Transverse colon (tissue), 4 donors: ENCODE results near the gene KRT74. TPM values are rescaled to one million over a fixed set of nuclear protein-coding genes. Genes with fewer than 3 reads are reported as not detected.

Experiments
- DNase-seq: peaks from one replicate; pipeline ENCODE4 v3.0.0-alpha.2; 2019
- H3K27ac ChIP-seq, 4 donors: fragments of 200-600 bp; sonication (generic); 2 replicates each; pipeline ENCODE4 v1.5.1; 2016 to 2018; ENCODE audit warnings: inconsistent platforms in 4 of 4
- H3K27me3 ChIP-seq: fragments of 200-600 bp; sonication (generic); 2 replicates; pipeline ENCODE4 v1.5.1; 2017; ENCODE audit warnings: inconsistent platforms
- H3K36me3 ChIP-seq, 4 donors: fragments of 200-600 bp; sonication (generic); 2 replicates each; pipeline ENCODE4 v1.5.1; 2017 to 2019; ENCODE audit warnings: inconsistent platforms in 4 of 4
- H3K4me1 ChIP-seq, 4 donors: fragments of 200-600 bp; sonication (generic); 2 replicates each; pipeline ENCODE4 v1.5.1; 2017 to 2020; ENCODE audit warnings: inconsistent platforms in 4 of 4
- H3K4me3 ChIP-seq, 4 donors: fragments of 200-600 bp; sonication (generic); 1 replicate in 1 of 4; 2 replicates in 3 of 4; pipeline versions ENCODE4 v1.5.1 to v1.6.1; 2017 to 2019; ENCODE audit warnings: inconsistent platforms in 4 of 4
- H3K9me3 ChIP-seq, 2 donors: fragments of 200-600 bp; sonication (generic); 2 replicates each; pipeline ENCODE4 v1.5.1; 2017 to 2019; ENCODE audit warnings: inconsistent platforms in 2 of 2
- EP300 ChIP-seq: sonication (generic); formaldehyde crosslinking; IDR thresholded peaks from one replicate; pipeline ENCODE4 v1.6.1; 2017; ENCODE audit warnings: antibody characterized with exemption, low read depth
- POLR2A ChIP-seq: fragments of 450-650 bp; IDR thresholded peaks from one replicate; pipeline ENCODE4 v1.6.1; 2016; ENCODE audit warnings: antibody characterized with exemption, mild to moderate bottlenecking, moderate library complexity
- POLR2AphosphoS5 ChIP-seq, 3 donors: sonication (generic); formaldehyde crosslinking; IDR thresholded peaks; one replicate each; pipeline ENCODE4 v1.6.1; 2016; ENCODE audit warnings: antibody characterized with exemption in 3 of 3
- WGBS, 2 donors: methylation state at CpG; one replicate each; pipeline ENCODE4 v1.1.5; 2018; ENCODE audit warnings: low coverage in 1 of 2; 5-methylcytosine and 5-hydroxymethylcytosine counted together
- in situ Hi-C, 4 donors: fragments of 200-750 bp; cut with MboI; loops; one replicate each; pipeline versions ENCODE4 v1.15.0 to v1.15.1; 2017; ENCODE audit warnings: low sequenced_read_pairs in 3 of 4, low pct_ligation_motif_present in 1 of 4, low pct_unique_long_range_greater_than_20kb in 1 of 4
- intact Hi-C: fragments of 100-400 bp; cut with DNase I; formaldehyde crosslinking; loops from one replicate; pipeline ENCODE4 v1.15.1; 2023; ENCODE audit warnings: low total_unique reads
- total RNA-seq, 4 donors: library from RNA; depleted of rRNA; stranded (reverse); fragments of >200 nt; gene quantifications; one replicate each; pipeline ENCODE4 v1.1.0, GENCODE V29; 2016
- TF ChIP-seq, protein P1 (sequence below), 5 experiments: fragments of 200-600 bp in 3 of 5; fragments of 450-650 bp in 2 of 5; sonication (generic) in 3 of 5; IDR thresholded peaks; 1 replicate in 2 of 5; 2 replicates in 3 of 5; pipeline ENCODE4 v1.5.1; 2016 to 2017; ENCODE audit warnings: antibody characterized with exemption in 5 of 5, inconsistent platforms in 3 of 5, mild to moderate bottlenecking in 2 of 5, moderate library complexity in 1 of 5

KRT74 gene
- total RNA-seq, 4 donors from 2014 or later, result not detected

- H3K4me1 ChIP-seq, result no peaks in the 10 kb centered on the region
- no peak for DNase-seq
- H3K4me3 ChIP-seq, result no peak overlapping the region
- intact Hi-C loops (no loop called here), in situ Hi-C loops (no loop called here)
- H3K9me3 ChIP-seq, result no peaks in the 10 kb centered on the region
- H3K27me3 ChIP-seq, result peaks cover 13% of the 10 kb centered on the region
- TF ChIP-seq EP300 (no peak), POLR2AphosphoS5 (IDR thresholded peaks at IDR 0.05) (no peak), POLR2A (no peak)
- TF ChIP-seq, protein P1, sequence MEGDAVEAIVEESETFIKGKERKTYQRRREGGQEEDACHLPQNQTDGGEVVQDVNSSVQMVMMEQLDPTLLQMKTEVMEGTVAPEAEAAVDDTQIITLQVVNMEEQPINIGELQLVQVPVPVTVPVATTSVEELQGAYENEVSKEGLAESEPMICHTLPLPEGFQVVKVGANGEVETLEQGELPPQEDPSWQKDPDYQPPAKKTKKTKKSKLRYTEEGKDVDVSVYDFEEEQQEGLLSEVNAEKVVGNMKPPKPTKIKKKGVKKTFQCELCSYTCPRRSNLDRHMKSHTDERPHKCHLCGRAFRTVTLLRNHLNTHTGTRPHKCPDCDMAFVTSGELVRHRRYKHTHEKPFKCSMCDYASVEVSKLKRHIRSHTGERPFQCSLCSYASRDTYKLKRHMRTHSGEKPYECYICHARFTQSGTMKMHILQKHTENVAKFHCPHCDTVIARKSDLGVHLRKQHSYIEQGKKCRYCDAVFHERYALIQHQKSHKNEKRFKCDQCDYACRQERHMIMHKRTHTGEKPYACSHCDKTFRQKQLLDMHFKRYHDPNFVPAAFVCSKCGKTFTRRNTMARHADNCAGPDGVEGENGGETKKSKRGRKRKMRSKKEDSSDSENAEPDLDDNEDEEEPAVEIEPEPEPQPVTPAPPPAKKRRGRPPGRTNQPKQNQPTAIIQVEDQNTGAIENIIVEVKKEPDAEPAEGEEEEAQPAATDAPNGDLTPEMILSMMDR (IDR thresholded peaks at IDR 0.05), result no peak
- no peak overlapping the region for H3K27ac ChIP-seq
- 83 to 100% methylated on average over 2 to 9 of the region's 10 CpGs for WGBS, 2 donors
- no peaks in the 10 kb centered on the region for H3K36me3 ChIP-seq
Observed at GRCh38 chr12:52614381-52615207, 41.0 kb upstream of the KRT74 start.

GRCh38 chr12:52613384-52614030, 39.9 kb upstream of the KRT74 start:
- WGBS, 2 donors, result 96% methylated on average over 9 of the region's 9 CpGs; no CpG with 5 or more reads in 1 of the 2 donors
- Histone ChIP-seq H3K4me1 (no peaks in the 10 kb centered on the region), H3K27ac (no peak overlapping the region), H3K4me3 (no peak overlapping the region), H3K9me3 (no peaks in the 10 kb centered on the region), H3K27me3 (peaks cover 23% of the 10 kb centered on the region), H3K36me3 (no peaks in the 10 kb centered on the region)
- DNase-seq, result no peak
- in situ Hi-C loops, result no loop called here
- intact Hi-C loops, result no loop called here
- TF ChIP-seq POLR2AphosphoS5 (IDR thresholded peaks at IDR 0.05) (no peak), EP300 (no peak), POLR2A (no peak)
- TF ChIP-seq, protein P1 (IDR thresholded peaks at IDR 0.05), result no peak

GRCh38 chr12:52612431-52613383, 39.1 kb upstream of the KRT74 start:
- Histone ChIP-seq H3K27ac (no peak overlapping the region), H3K36me3 (no peaks in the 10 kb centered on the region), H3K9me3 (no peaks in the 10 kb centered on the region), H3K27me3 (peaks cover 27% of the 10 kb centered on the region), H3K4me1 (no peaks in the 10 kb centered on the region), H3K4me3 (no peak overlapping the region)
- 72 to 84% methylated on average over 5 of the region's 5 CpGs for WGBS, 2 donors
- DNase-seq, result no peak
- TF ChIP-seq EP300 (no peak), POLR2AphosphoS5 (IDR thresholded peaks at IDR 0.05) (no peak), POLR2A (no peak)
- TF ChIP-seq, protein P1 (IDR thresholded peaks at IDR 0.05), result no peak
- intact Hi-C loops (no loop called here), in situ Hi-C loops (no loop called here)

GRCh38 chr12:52611080-52611468, 37.4 kb upstream of the KRT74 start:
- WGBS, 2 donors, result 89 to 92% methylated on average over 3 to 6 of the region's 6 CpGs
- Histone ChIP-seq H3K4me1 (no peaks in the 10 kb centered on the region), H3K27ac (no peak overlapping the region), H3K9me3 (no peaks in the 10 kb centered on the region), H3K36me3 (no peaks in the 10 kb centered on the region), H3K4me3 (no peak overlapping the region), H3K27me3 (peaks cover 27% of the 10 kb centered on the region)
- no peak for TF ChIP-seq POLR2A
- TF ChIP-seq POLR2AphosphoS5 (IDR thresholded peaks at IDR 0.05), result no peak
- no peak for TF ChIP-seq EP300
- TF ChIP-seq, protein P1 (IDR thresholded peaks at IDR 0.05), result no peak
- intact Hi-C loops (no loop called here), in situ Hi-C loops (no loop called here)
- DNase-seq, result no peak
